Measurements from ENCODE around the gene TAGLN3.

The TAGLN3 gene

DNA sequence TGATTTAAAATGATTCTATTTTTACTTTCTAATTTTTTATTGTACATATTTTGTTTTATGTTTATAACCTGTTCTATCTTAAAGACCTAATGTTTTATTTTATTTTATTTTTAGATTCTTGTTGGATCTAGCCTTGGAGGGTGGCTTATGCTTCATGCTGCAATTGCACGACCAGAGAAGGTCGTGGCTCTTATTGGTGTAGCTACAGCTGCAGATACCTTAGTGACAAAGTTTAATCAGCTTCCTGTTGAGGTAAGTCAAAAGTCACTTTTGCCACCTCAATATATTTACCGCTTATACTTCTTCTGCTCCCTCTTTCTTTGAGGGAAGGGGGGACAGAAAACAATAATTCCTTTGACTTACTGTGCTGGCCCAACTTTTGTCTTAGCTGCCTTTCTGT, 11.9 kb upstream of the TAGLN3 start:
- DNase-seq, result no peak
- TF ChIP-seq GATA1 (IDR thresholded peaks at IDR 0.05; ENCODE audit: low read depth, low read length) (no peak), POLR2A (IDR thresholded peaks at IDR 0.05; ENCODE audit: low read length) (no peak)

DNA sequence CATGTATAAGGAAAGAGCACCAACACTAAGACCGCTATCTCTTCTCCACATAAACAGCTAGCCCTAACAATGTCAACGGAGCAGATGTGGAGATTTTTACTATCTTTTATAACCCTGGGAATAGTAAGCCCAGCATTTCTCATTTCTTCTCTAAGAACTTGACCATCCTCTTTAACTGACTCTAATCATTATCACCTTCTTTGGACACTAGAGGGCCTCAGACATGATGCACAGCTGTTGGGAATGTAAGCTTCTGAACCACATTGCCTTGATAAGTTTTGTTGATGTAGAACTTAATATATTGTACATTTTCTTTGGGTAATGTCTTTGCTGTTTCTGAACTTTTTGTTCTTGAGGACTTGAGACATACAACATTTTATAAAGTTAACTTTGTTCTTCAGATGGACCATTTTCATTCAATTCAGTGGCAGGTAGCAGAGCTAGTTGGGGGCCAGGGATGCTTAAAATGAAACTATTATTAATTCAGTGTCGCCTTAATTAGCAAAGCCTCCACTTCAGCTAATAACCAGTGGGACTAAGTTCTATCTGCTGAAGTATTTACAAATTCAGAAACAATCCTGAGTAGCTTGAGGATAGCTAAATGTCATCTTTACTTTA, 9.6 kb upstream of the TAGLN3 start:
- no peak for TF ChIP-seq POLR2A (IDR thresholded peaks at IDR 0.05; ENCODE audit: low read length)
- no peak for TF ChIP-seq GATA1 (IDR thresholded peaks at IDR 0.05; ENCODE audit: low read depth, low read length)
- peak; percentile 48 to 59 for DNase-seq

DNA sequence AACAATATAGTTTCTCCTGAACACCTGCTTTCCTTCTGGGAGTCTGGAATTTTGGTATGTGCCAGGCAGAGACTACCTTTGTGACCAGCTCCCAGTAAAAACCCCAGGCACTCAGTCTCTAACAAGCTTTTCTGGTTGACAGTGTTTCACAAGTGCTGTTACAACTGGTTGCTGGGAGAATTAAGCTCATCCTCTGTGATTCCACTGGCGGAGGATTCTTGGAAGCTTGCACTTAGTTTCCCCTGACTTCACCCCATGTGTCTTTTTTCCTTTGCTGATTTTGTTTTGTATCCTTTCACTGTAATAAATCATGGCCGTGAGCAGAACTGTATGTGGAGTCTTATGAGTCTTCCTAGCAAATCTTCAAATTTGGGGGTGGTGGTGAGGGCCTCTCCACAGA, 5.7 kb upstream of the TAGLN3 start:
- TF ChIP-seq POLR2A (IDR thresholded peaks at IDR 0.05; ENCODE audit: low read length), result no peak
- DNase-seq, result no peak

DNA sequence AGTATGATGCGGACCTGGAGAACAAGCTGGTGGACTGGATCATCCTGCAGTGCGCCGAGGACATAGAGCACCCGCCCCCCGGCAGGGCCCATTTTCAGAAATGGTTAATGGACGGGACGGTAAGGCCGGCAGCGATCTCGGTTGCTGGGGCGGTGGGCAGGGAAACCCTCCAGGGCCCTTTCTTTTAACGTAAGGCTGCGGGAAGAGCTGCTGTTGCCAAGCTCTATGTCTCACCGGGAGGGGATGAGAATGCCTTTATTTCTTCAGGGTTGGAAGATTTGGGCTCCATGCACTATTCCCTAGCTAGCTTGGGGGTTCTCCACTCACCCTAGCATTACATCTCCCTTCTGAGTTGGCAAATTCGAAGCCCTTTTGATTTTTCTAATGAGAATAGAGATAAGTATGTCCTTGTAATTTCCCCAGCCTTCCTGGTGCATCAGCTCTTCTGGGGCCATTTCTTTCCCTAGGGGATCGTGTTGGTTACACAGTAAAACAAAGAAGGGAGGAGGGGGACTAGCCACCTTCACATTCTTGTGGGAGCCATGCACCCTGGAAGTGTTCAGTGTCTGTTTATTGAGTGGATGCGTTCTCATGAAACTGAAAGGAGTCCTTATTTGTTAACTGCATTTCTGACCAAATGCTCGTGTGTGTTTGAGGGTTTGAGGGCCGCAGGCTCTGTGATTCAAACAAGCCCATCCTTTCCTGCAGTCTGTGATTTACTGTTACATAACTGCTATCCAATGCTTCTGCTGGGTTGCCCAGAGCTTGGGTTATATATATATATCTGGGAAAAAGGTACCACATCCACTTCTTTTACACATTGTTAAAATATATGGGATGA, 982 bp downstream of the TAGLN3 start:
- TF ChIP-seq POLR2A (IDR thresholded peaks at IDR 0.05; ENCODE audit: low read length) (no peak), GATA1 (IDR thresholded peaks at IDR 0.05; ENCODE audit: low read depth, low read length) (no peak)
- DNase-seq, result no peak

DNA sequence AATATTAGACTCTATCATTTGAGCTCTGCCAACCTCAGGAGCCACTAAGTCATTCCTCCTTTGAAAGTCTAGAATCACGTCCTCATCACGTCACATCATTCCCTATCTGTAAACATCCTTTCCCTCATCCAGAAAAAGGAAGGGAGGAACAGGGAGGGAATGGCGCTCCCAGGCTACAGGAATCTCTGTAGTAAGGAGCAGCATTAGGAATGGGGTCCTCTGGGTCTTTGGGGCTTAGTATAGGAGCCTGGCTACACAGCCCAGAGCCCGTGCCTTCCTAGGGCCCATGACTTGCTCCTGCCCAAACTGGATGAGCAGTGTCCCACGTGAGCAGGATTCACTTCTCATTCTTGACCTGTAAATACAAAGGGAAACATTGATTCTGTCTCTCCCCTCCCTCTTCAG, 1.6 kb downstream of the TAGLN3 start:
- no peak for DNase-seq
- TF ChIP-seq GATA1 (IDR thresholded peaks at IDR 0.05; ENCODE audit: low read depth, low read length) (no peak), POLR2A (IDR thresholded peaks at IDR 0.05; ENCODE audit: low read length) (no peak)

DNA sequence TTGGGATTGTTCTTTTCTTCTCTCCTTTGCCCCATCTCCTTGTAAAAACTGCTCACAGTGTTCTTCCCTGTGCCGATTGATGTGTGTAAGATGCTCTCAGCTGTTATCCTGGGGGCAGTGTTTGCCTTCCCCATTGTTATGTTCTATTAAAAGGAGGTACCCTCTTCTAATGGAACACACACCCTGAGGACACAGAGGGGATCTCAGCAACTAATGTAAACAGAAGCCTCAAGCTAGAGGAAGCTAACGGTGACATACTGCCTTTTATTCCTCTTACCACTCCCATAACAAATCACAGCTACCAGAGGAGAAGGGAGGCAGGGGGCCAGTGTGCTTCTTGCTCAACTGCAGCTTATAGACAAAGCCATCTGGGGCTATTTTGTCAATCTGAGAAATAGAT, 2.2 kb downstream of the TAGLN3 start:
- TF ChIP-seq POLR2A (IDR thresholded peaks at IDR 0.05; ENCODE audit: low read length) (no peak), GATA1 (IDR thresholded peaks at IDR 0.05; ENCODE audit: low read depth, low read length) (no peak)
- DNase-seq, result no peak

DNA sequence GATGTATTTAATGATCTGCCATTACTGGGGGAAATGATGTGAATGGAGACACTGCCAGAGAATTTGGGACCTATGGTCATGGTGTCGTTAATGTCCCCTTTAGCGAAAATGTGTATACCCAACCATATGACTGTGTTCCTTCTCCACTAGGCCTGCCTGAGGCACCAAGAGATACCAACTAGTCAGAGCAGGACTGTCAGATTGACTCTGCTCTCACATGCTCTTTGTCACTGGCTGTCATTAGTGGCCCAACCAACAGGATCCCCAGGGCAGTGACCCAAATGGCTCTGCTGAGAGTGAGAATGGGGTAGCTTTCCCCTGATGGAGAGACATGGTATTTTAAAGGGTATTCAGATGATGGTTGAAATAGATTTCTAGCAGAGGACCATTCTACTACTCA, 2.8 kb downstream of the TAGLN3 start:
- no peak for TF ChIP-seq GATA1 (IDR thresholded peaks at IDR 0.05; ENCODE audit: low read depth, low read length)
- no peak for TF ChIP-seq POLR2A (IDR thresholded peaks at IDR 0.05; ENCODE audit: low read length)
- no peak for DNase-seq

DNA sequence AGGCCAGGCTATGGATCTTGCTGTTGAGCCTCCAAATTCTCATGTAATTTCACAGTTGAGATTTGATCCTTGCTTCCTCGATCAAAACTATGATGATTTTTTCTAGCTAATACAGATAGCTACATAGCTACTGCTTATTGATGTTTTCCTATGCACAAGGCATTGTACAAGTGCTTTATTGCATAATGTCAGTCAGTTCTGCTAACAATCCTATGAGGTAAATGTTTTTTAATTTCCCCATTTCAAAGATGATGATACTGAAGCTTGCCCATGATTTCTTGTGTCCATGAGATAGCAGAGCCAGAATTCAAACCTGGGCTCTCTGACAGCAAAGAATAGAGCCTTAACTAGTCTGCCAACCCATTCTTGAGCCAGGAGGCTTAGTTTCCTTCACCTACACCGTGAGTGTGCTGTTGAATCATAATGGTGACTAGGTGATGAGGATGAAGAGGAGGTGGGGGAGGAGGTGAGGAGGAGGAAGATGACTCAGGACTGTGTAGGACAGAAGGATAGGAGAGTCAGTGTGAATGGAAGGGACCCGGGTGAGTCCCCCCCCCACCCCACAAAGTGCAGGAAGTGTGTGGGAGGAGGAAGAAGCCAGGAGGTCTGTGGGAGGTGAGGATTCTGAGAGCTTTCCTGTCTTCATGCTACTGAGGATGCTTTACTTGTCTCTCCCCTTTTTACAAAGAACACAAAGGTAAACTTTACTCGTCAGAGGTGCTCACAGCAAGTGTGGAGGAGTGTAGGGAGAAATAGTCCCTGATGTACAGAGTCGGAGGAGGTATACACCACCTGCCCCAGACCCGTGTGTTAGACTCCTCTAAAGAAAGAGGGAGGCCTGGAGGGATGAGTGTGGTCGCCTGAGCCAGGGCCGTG, 3.6 kb downstream of the TAGLN3 start:
- DNase-seq, result no peak
- TF ChIP-seq GATA1 (IDR thresholded peaks at IDR 0.05; ENCODE audit: low read depth, low read length), result no peak
- no peak for TF ChIP-seq POLR2A (IDR thresholded peaks at IDR 0.05; ENCODE audit: low read length)

DNA sequence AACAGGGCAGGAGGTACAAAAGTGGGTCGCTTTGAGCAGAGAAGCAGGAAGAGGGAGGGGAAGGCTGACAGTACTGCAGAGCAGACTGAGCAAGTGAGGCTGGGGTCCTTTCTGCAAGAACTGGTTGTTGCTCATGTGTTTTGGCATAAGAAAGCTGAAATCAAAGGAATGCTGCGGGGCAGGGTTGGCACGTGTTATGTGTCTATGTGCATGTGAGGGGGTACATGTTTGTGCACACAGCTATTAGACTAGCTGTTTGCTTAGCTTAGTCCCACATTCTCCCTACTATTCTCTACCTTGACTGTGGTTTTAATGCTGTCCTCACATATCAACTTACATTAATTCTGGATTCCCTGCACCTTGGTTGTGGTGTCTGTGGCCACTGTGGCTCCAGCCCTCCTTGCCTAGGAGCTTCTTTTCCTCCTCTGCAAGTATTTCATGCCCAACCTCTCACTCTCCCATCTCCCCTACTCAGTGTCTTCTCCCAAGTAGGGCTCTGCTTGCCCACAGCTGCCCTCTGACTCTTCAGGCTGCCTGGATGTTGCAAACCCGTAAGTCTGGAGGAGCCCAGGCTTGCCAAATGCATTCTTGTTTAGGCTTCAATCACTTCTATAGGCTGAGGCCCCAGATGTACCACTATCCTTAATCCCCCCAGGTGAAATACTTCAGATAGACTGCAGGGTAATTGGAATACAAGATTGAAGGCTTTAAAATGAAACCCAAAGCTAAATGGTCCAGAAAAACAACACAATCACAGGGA, 4.8 kb downstream of the TAGLN3 start:
- TF ChIP-seq POLR2A (IDR thresholded peaks at IDR 0.05; ENCODE audit: low read length) (no peak), GATA1 (IDR thresholded peaks at IDR 0.05; ENCODE audit: low read depth, low read length) (no peak)
- DNase-seq, result no peak

DNA sequence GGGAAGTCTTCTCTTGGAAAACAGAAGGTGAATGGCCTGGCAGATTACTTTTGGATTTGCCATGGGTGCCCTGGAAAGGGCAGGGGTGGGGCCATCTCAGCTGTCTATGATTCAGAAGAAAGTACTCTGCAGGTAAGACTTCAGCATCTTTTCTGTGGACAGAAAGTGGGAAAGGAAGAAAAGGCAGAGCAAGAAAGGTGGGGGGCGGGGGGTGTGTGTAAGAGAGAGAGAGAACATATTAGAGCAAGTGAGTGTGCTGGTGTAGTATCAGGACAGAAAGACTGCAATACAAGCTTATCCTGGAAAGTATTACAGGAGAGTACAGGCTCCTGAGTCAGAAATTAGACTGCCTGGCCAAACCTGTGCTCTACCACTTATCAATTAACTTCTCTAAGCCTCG, 5.5 kb downstream of the TAGLN3 start:
- no peak for TF ChIP-seq GATA1 (IDR thresholded peaks at IDR 0.05; ENCODE audit: low read depth, low read length)
- no peak for TF ChIP-seq POLR2A (IDR thresholded peaks at IDR 0.05; ENCODE audit: low read length)

DNA sequence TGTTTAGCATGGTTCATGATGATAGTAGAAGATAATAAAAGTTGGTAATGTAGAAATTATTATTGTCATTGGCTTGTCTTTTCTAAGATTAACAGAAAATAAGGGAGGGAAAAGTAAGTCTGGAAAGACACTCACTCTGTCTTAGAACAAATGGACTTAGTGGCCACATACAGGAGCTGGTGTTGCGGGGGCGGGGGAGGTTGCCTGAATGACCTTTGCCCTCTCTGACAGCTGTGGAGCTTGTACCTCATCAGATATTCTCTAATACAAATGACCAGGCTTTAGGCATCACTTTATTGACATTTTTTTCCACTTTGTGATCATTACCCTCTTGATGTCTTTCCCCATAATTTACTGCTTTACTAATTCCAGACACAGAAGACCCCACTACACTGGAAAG, 5.9 kb downstream of the TAGLN3 start:
- no peak for TF ChIP-seq GATA1 (IDR thresholded peaks at IDR 0.05; ENCODE audit: low read depth, low read length)
- no peak for TF ChIP-seq POLR2A (IDR thresholded peaks at IDR 0.05; ENCODE audit: low read length)
- DNase-seq, result no peak

More for the DNA sequence above, 5.5 kb downstream of the TAGLN3 start:
- no peak for DNase-seq

DNA sequence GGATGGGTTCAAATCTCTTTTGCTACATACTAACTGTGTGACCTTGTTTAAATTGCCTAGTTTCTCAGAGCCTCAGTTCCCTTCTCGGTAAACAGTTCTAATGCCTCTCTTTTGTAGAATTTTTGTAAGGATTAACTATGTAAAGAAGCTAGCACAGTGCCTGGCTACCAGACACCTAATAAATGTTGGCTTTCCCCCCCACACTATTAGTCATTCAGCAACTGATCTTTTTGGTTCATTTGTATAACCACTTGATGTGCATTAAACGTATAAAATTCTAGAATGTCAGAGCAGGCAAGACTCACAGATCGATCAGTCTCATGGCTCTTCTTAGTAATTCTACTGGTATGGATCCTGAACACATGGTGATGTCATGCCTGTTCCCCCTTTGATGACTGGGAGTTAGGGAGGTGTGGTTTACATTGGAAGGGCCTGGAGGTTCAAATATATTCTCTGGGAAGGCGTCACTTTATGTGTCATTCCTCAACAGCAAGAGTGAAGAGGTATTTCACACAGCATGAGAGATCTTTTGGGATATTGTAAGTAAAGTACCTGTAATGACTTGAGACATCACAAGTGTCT, 6.5 kb downstream of the TAGLN3 start:
- TF ChIP-seq GATA1 (IDR thresholded peaks at IDR 0.05; ENCODE audit: low read depth, low read length) (no peak), POLR2A (IDR thresholded peaks at IDR 0.05; ENCODE audit: low read length) (no peak)
- no peak for DNase-seq

DNA sequence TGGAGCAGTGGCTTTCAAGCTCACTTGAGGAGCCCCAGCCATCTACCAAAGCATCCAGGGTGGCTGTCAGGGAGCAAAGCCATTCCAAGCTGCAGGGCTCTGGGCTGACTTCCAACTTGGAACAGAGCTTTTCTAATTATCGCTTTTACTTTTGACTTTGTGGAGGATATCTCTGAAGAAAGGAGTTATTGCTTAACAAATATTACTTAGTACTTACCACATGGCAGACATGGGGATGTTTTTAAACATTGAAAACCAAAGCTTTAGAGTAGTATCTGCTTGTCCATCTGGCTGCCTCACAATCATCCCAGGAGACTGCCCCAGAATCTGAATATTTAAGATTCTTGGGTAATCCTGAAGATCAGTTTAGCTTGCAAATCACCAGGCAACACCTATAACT, 8.9 kb downstream of the TAGLN3 start:
- TF ChIP-seq GATA1 (IDR thresholded peaks at IDR 0.05; ENCODE audit: low read depth, low read length) (no peak), POLR2A (IDR thresholded peaks at IDR 0.05; ENCODE audit: low read length) (no peak)
- no peak for DNase-seq

Data from erythroblast (primary cell).